ENCODE results near the gene FBN1.

Gene FBN1

GRCh38 chr15:48657950-48658591 is 12.6 kb upstream of the FBN1 start:
- no peak for DNase-seq (ENCODE audit: low read depth, low spot score)
- CTCF ChIA-PET = interaction anchor here (1.3 to 1.9 kb wide), 3 partner anchors 9 to 12 kb away, joined by 4 to 7 read pairs (median 5); no protein-coding TSS in a partner anchor
- POLR2A ChIA-PET = interaction anchor here (1.3 kb wide), 1 partner anchor 13 kb away, joined by 4 read pairs; the partner anchor contains the start of gene FBN1
- H3K4me3 ChIP-seq (ENCODE audit: low read depth, low read length) = no peak overlapping the region
- no peak for TF ChIP-seq CTCF (IDR thresholded peaks at IDR 0.05; ENCODE audit: insufficient read depth, low read length, missing control alignments)

- no peak overlapping the region for H3K4me3 ChIP-seq (ENCODE audit: low read depth, low read length)
- no peak for DNase-seq (ENCODE audit: low read depth, low spot score)
- TF ChIP-seq CTCF (IDR thresholded peaks at IDR 0.05; ENCODE audit: insufficient read depth, low read length, missing control alignments) = no peak
- ChIA-PET CTCF (interaction anchor here (1.1 kb wide), 1 partner anchor 26 kb away, joined by 3 read pairs; no protein-coding TSS in a partner anchor), POLR2A (no interaction called here)
Observed at GRCh38 chr15:48654801-48655200, 9.3 kb upstream of the FBN1 start.

GRCh38 chr15:48653913-48654670 is 8.6 kb upstream of the FBN1 start:
- DNase-seq (ENCODE audit: low read depth, low spot score) = no peak
- no peak overlapping the region for H3K4me3 ChIP-seq (ENCODE audit: low read depth, low read length)
- CTCF ChIA-PET = interaction anchor here (1.1 kb wide), 1 partner anchor 26 kb away, joined by 3 read pairs; no protein-coding TSS in a partner anchor
- no peak for TF ChIP-seq CTCF (IDR thresholded peaks at IDR 0.05; ENCODE audit: insufficient read depth, low read length, missing control alignments)
- POLR2A ChIA-PET = no interaction called here

- no peak overlapping the region for H3K4me3 ChIP-seq (ENCODE audit: low read depth, low read length)
- CTCF ChIA-PET = interaction anchor here (1.4 kb wide), 1 partner anchor 16 kb away, joined by 5 read pairs; no protein-coding TSS in a partner anchor
- no peak for DNase-seq (ENCODE audit: low read depth, low spot score)
- no peak for TF ChIP-seq CTCF (IDR thresholded peaks at IDR 0.05; ENCODE audit: insufficient read depth, low read length, missing control alignments)
- POLR2A ChIA-PET = no interaction called here
Observed at GRCh38 chr15:48653216-48653615, 7.7 kb upstream of the FBN1 start.

GRCh38 chr15:48652510-48653076 is 7.1 kb upstream of the FBN1 start:
- no peak for DNase-seq (ENCODE audit: low read depth, low spot score)
- ChIA-PET CTCF (interaction anchor here (1.4 kb wide), 1 partner anchor 17 kb away, joined by 5 read pairs; no protein-coding TSS in a partner anchor), POLR2A (no interaction called here)
- H3K4me3 ChIP-seq (ENCODE audit: low read depth, low read length) = no peak overlapping the region
- no peak for TF ChIP-seq CTCF (IDR thresholded peaks at IDR 0.05; ENCODE audit: insufficient read depth, low read length, missing control alignments)

GRCh38 chr15:48650931-48651330 is 5.4 kb upstream of the FBN1 start:
- POLR2A ChIA-PET = interaction anchor here (1.7 kb wide), 1 partner anchor 43 kb away, joined by 4 read pairs; no protein-coding TSS in a partner anchor
- TF ChIP-seq CTCF (IDR thresholded peaks at IDR 0.05; ENCODE audit: insufficient read depth, low read length, missing control alignments) = no peak
- no peak overlapping the region for H3K4me3 ChIP-seq (ENCODE audit: low read depth, low read length)
- DNase-seq (ENCODE audit: low read depth, low spot score) = no peak
- CTCF ChIA-PET = interaction anchor here (2.3 to 4.7 kb wide), 3 partner anchors 9 to 151 kb away, joined by 9 to 17 read pairs (median 12); no protein-coding TSS in a partner anchor

Measured in AG04449 (cell line).